CD4-positive, alpha-beta T cell treated with Interleukin-21 for 1 hour (primary cell): ENCODE data around the gene CYFIP1.
"Not testable (repeated sequence)": the region's sequence is repeated elsewhere in the genome, so short reads cannot be mapped to it uniquely, and the experiment has no call there.

Source experiments
- DNase-seq: peaks from one replicate; pipeline ENCODE4 v3.0.0-alpha.2; 2020

CYFIP1 gene

GRCh38 chr15:22980189-22981050, at the start of gene CYFIP1:
CYFIP1 (minus strand) TSS chr15:22980368; CDS start chr15:22947285, 33,083 bp downstream.
- peak; percentile 12 for DNase-seq

- no peak for DNase-seq
Observed at GRCh38 chr15:23026218-23026617, 46.0 kb upstream of the CYFIP1 start.

DNA sequence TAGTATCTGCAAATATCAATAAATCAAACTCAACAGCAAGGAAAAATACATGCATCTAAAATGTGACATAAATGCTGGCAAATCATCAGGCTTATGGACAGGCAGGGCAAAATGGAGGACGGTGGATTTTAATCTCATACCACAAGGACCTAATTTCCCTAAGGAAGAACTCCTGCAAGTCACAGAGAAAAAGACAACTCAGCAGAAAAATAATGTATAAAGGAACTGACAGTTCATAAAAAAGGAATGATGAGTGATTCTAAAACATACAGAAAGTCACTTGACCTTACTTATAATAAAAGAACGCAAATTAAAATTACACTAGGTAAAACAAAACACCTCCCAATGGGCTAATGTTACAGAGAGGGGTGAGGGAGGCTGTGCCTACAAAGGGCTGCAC, 42.0 kb upstream of the CYFIP1 start:
- DNase-seq, result no peak

- DNase-seq, result no peak
Observed at GRCh38 chr15:23014394-23015000, 34.3 kb upstream of the CYFIP1 start.

GRCh38 chr15:23013681-23014080, 33.5 kb upstream of the CYFIP1 start:
- no peak for DNase-seq

DNA sequence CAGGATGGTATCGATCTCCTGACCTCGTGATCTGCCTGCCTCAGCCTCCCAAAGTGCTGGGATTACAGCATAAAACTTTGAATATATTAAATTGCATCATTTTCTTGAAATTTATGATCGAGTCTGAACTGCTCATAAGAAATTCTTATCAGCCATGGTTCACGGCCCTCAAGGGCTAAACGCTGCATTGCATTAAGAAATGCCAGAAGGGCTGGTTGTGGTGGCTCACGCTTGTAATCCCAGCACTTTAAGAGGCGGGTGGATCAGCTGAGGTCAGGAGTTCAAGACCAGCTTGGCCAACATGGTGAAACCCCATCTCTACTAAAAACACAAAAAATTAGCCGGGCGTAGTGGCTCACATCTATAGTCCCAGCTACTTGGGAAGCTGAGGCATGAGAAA, 32.4 kb upstream of the CYFIP1 start:
- DNase-seq, result not testable (repeated sequence)

GRCh38 chr15:23003736-23004135, 23.6 kb upstream of the CYFIP1 start:
- DNase-seq, result no peak

- no peak for DNase-seq
Observed at GRCh38 chr15:23002920-23003319, 22.8 kb upstream of the CYFIP1 start.

DNA sequence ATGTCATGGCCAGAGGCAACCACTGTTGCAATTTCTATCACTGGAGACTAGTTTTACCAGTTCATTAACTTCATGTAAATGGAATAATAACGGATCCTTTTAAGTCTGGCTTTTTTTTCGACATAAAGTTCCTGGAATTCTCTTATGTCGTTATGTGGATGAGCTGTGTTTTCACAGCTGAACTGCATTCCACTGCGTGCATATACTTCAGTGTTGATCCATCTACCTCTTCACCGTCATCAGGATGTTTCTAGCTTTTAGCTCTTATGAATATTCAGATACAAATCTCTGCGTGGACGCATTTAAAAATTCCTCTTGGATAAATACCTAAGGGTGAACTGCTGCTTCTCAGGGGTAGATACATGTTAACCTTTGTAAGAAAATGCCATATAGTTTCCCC, 15.6 kb upstream of the CYFIP1 start:
- no peak for DNase-seq

GRCh38 chr15:22992024-22992326, 11.8 kb upstream of the CYFIP1 start:
- no peak for DNase-seq

DNA sequence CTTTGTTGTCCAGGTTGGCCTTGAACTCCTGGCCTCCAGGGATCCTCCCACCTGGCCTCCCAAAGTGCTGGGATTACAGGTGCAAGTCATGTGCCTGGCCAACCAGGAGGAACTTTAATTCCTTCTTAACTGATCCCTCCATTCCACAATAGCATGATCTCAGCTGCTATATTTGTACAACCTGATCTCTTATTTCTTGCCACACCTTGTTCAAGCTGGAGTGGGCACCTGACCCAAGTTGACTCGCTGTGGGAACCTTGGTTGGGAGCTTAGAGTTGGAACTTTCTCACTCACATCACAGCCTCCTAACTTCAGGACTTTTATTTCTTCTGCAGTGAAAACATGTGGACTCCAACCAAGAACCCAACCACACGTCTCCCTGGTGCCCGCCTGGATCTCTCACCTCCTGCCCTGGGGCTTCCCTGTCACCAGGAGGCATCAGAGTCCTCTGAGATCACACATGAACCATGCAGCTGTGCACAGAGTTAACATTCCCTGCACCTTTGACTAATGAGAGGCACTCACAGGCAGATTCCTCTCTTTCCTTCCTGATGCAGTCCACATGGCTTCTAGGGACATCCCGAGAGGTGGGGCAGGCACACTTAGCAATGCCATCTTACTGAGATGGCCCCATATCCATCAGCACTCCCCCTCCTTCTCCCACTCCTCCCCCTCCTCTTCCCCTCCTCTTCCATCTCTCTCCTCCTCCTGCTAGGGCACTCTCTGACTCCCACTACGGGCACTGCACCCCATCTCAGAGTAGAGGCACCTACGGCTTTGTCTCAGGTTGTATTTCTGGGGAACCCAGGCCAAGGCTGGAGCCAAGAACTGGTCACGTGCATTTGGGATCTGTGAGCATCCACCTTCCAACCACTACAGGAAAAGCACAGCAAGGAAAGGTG, 9.7 kb upstream of the CYFIP1 start:
- DNase-seq, result no peak

DNA sequence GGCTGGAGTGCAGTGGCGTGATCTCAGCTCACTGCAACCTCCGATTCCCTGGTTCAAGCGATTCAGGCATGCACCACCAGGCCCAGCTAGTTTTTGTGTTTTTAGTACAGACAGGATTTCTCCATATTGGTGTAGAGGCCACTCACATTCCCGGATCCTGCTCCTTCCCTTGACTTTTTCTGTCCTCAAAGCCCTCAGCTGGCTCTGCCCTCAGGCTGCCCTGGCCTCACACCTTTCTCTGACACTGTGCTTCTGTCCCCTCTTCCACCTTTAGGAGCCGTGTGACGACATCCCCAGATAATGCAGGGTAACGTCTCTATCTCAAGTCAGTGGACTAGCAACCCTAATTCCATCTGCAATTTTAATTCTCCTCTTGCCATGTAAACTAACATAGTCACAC, 8.6 kb upstream of the CYFIP1 start:
- no peak for DNase-seq

GRCh38 chr15:22981931-22982330, 1.8 kb upstream of the CYFIP1 start:
- not testable (repeated sequence) for DNase-seq

- DNase-seq, result no peak
Observed at GRCh38 chr15:22981051-22981840, 1.1 kb upstream of the CYFIP1 start.

DNA sequence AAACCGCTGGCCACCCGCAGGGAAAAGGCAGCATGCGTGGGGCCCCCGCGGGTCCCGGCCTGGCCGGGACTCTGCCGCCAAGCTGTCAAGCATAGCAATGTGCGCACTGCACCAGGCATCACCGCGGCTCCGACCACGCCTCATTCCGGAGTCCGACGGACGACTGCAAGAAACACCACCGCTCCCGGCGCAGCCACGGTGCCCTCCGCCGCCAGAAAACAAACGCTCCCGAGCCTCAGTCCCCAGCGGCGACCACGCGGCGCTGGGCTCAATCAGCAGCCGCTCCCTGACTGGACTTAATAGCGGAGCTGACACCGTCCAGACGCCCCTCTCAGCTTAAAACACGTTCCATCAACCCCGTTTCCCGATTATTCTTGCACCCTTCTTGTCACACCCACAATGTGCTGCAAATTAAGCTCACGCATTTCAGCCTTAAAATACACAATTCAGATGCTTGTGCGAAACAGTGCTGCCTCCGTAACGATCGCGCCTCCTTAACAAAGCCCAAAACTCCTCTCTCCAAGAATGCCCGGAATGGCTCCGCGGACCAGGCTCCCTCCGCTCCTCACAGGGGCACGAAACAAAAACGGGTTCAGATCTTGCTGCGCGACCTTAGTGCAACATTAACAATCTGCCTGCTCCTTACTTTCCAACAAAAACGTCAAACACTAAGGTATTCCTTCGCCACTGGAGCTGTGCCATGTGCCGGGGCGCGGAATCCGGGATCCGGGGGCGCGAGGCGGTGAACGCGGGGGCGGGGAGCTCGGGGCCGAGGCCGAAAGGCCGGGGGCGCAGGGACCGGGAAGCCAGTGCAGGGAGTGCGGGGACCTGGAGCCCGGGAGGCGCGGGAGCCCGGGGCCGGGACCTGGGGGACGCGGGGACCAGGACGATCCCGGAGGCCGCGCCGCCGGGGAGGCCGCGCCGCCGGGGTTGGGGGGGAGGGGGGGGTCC, 655 bp downstream of the CYFIP1 start:
- peak; percentile 16 for DNase-seq

- DNase-seq, result no peak
Observed at GRCh38 chr15:22978691-22979237, 1.4 kb downstream of the CYFIP1 start.

GRCh38 chr15:22974745-22975144, 5.4 kb downstream of the CYFIP1 start:
- no peak for DNase-seq

- no peak for DNase-seq
Observed at GRCh38 chr15:22973987-22974386, 6.2 kb downstream of the CYFIP1 start.

DNA sequence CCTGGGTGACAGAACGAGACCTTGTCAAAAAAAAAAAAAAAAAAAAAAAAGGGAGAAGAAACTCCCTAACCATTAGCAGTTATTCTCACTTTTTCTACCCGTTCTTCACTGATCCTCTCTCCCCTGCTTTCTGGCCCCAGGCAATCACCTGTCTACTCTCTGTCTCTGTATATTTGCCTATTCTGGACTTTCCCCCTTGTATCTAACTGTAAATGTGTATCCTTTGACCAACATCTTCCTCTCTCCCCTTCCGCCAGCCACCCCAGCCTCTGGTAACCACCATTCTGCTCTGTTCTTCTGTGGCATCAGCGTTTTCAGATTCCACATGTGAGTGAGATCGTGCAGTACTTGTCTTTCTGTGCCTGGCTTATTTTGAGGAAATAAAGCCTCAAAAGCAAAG, 6.9 kb downstream of the CYFIP1 start:
- DNase-seq, result no peak

DNA sequence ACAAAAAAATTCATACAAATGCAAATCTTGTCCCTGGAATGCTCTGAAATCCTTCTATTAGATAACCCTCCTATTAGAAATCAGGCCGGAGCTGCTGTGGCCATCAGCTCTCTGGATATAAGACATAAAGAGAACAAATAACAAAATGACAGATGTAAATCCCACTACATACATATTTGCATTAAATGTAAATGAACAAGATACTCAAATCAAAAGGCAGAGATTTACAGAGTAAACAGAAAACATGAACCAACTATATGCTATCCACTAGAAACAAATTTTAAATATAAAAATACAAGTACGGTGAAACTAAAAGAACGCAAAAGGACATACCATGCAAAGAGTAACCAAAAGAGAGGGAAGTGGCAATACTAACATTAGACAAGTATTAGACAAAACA, 10.7 kb downstream of the CYFIP1 start:
- no peak for DNase-seq

GRCh38 chr15:22968366-22968765, 11.8 kb downstream of the CYFIP1 start:
- no peak for DNase-seq
